ENCODE results near the gene IFNAR1.

DNA sequence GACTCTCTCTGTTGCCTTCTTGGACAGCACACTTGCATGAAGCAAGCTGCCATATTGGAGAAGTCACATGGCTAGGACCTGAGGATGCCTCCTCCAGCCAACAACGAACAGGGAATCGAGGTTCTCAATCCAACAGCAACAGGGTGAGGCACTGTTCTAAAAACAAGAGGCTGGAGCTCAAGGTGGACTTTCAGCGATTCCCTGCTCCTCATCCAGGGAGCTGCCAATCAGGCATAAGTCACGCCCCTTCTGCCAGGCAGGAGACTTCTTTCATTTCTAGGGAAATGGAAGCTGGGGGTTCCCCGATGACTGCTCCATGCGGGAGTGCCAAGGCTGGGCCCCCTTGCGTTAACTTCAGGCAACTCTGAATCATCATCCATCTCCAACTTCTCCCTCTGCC is 22.7 kb upstream of the IFNAR1 start:
- TF ChIP-seq, protein P1, sequence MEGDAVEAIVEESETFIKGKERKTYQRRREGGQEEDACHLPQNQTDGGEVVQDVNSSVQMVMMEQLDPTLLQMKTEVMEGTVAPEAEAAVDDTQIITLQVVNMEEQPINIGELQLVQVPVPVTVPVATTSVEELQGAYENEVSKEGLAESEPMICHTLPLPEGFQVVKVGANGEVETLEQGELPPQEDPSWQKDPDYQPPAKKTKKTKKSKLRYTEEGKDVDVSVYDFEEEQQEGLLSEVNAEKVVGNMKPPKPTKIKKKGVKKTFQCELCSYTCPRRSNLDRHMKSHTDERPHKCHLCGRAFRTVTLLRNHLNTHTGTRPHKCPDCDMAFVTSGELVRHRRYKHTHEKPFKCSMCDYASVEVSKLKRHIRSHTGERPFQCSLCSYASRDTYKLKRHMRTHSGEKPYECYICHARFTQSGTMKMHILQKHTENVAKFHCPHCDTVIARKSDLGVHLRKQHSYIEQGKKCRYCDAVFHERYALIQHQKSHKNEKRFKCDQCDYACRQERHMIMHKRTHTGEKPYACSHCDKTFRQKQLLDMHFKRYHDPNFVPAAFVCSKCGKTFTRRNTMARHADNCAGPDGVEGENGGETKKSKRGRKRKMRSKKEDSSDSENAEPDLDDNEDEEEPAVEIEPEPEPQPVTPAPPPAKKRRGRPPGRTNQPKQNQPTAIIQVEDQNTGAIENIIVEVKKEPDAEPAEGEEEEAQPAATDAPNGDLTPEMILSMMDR (IDR thresholded peaks at IDR 0.05), result no peak
- TF ChIP-seq POLR2AphosphoS5 (IDR thresholded peaks at IDR 0.05) (no peak), POLR2A (IDR thresholded peaks at IDR 0.05; ENCODE audit: low read depth) (no peak)

Measured in esophagus muscularis mucosa (tissue), 3 donors.